GM18505 (cell line): Measurements from ENCODE around the gene MTRFR.
"Not testable (repeated sequence)": the region's sequence is repeated elsewhere in the genome, so short reads cannot be mapped to it uniquely, and the experiment has no call there.

ENCODE experiments used
- ATAC-seq: cut with Tn5 transposase; IDR thresholded peaks from one replicate; pipeline ENCODE4 v1.9.1; 2021; ENCODE audit not compliant: unreplicated experiment
- POLR2A ChIP-seq: IDR thresholded peaks from 4 replicates; pipeline ENCODE4 v1.6.1; 2011; ENCODE audit warnings: borderline replicate concordance; ENCODE audit not compliant: insufficient read depth, insufficient read length; ENCODE audit errors: extremely low read depth

Gene MTRFR

DNA sequence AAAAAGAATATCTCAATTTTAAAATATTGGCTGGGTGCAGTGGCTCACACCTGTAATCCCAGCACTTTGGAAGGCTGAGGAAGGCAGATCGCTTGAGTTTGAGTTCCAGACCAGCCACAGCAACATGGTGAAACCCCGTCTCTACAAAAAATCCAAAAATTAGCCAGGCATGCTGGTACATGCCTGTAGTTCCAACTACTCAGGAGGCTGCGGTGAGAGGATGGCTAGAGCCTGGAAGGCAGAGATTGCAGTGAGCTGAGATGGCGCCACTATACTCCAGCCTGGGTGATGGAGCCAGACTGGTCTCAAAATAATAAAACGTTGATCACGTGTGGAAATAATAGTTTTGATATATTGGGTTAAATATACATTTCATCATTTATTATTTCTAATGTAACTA is 5.7 kb downstream of the MTRFR start:
- ATAC-seq, result no peak
- TF ChIP-seq POLR2A, result no peak

DNA sequence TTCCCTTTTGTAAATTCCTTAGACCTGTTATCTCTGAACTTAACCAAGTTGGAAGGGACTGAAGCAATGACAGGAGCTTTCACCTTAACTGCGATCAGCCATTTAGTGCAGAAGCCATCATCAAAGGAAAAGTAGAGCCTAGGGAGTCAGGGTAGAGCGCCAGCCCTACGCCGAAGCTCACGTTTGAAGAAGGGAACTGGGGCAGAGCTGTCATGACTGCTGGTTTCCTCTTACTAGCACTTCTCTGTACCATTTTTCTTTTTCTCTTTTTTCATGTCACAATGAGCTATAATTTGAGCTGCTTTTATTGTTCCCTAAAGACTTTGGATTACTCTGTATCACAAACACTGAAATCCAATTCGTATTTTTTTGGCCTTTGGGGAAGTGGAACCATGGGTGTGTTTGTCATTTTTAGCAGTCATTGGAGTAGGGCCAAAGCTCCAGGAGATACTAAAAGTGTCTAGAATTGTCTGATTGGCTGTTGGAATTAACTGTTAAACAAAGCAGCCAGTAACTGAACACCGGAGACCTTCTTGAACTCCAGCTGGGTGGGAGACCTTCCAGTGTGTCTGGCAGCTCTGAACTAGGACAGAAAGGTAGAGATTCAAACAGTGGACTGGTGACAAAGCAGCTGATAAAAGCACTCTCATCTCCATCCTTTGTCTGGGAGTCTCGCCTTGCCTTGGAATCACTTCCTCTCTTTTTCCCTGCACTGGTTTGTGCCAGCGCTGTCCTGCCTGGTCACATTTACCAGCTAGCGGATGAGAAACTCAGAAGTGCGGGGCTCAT is 9.1 kb downstream of the MTRFR start:
- TF ChIP-seq POLR2A, result no peak
- ATAC-seq, result no peak

GRCh38 chr12:123243671-123244262 is 10.5 kb downstream of the MTRFR start:
- no peak for ATAC-seq
- no peak for TF ChIP-seq POLR2A

- no peak for ATAC-seq
Measured at GRCh38 chr12:123245678-123246077, 12.4 kb downstream of the MTRFR start.

DNA sequence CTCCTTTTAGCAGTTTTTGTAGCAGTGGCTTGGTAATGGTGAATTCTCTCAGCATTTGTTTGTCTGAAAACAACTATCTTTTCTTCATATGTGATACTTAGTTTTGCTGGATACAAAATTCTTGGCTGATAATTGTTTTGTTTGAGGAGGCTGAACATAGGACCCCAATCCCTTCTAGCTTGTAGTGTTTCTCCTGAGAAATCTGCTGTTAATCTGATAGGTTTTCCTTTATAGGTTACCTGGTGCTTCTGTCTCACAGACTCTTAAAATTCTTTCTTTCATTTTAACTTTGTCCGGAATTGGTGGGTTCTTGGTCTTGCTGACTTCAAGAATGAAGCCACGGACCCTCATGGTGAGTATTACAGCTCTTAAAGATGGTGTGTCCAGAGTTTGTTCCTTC is 14.9 kb downstream of the MTRFR start:
- ATAC-seq, result not testable (repeated sequence)

More at GRCh38 chr12:123245678-123246077, 12.4 kb downstream of the MTRFR start:
- TF ChIP-seq POLR2A, result no peak

GRCh38 chr12:123248996-123249741 is 15.9 kb downstream of the MTRFR start:
- not testable (repeated sequence) for ATAC-seq

- ATAC-seq, result no peak
- no peak for TF ChIP-seq POLR2A
Measured at GRCh38 chr12:123250471-123251383, 17.5 kb downstream of the MTRFR start.

GRCh38 chr12:123251403-123252076 is 18.3 kb downstream of the MTRFR start:
- no peak for ATAC-seq
- no peak for TF ChIP-seq POLR2A

DNA sequence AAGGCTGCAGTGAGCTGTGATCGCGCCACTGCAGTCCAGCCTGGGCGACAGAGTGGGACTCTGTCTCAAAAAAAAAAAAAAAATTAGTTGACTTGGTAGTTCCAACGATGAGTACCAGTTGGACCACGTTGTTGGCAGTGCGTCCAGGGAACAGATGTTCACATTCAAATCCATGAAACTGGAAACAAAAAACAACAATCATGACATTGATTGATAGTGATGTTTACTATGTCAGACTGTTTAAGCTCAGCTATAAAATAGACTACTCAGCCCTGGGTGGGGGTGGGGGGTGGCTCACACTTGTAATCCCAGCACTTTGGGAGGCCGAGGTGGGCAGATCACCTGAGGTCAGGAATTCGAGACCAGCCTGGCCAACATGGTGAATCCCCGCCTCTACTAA is 19.1 kb downstream of the MTRFR start:
- not testable (repeated sequence) for ATAC-seq

DNA sequence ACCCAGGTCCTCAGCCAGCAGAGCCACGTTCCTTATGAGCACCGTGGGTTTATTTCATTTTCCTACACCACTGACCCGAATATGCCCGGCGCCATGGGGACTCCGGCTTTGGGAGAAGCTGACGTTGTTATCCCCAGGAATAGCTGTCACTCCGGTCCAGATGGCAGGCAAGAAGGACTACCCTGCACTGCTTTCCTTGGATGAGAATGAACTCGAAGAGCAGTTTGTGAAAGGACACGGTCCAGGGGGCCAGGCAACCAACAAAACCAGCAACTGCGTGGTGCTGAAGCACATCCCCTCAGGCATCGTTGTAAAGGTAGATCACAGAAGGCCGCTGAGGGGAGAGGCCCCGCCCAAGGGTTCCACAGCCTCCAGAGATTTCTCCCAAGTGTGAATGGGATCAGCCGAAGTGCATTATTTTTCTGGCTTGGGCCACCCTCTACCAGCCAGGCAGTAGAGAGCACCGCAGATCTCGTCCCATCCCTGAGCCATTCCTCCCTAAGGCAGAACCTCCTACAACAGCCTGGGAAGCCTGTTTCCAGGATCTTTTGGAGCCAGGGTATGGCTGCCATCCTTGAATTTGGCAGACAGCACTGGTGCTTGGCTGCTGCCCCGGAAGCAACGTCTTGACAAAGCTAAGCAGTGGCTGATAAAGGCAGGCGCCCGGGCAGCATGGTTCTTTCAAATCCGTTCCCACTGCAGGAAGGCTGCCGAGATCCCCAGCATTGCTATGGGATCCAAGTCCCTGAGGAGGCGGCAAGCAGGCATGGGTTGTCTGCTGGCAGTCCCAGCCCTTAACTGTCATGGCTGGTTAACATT is 20.6 kb downstream of the MTRFR start:
- TF ChIP-seq POLR2A, result no peak
- ATAC-seq, result no peak

DNA sequence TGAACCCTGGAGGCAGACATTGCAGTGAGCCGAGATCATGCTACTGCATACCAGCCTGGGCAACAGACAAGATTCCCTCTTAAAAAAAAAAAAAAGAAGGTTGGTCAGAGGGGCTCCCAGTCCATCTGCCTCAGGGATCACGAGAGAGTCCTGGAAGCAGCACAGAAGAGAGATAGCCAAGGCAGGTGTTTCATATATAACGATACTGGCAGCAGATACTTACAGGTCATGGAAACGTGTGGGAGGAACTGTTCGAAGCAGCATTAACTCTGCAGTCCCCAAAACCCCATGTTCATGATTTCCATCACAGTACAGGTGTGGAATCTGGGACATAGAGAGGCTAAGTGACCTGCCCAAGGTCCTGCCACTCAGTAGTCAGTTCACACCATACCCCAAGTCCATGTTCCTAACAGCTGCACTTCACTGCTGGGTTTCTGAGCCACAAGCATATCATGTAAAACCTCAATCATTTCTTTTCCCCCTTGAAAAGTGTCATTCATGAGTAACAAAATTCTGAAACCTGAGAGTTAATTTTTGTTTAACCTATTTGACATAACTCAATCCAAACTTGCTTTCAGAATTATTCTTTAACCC is 21.7 kb downstream of the MTRFR start:
- no peak for TF ChIP-seq POLR2A
- no peak for ATAC-seq

DNA sequence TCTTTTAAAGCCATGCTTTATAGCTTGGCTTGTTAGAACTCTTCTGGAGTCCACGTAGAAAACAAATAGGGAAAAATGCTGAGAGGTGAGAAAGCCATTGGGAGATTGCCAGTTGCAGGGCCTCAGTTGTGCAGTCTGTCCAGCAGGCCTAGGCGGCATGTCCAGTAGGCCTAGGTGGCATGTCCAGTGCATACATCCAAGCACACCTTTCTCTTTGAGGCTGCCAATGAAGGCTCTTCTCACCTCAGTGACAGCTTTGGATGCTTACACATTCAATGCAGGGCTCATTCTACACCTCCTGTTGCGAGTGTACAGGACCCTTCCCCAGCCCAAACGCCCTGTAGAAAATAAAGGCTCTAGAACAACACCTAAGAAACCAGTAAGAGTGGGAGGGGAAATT is 25.4 kb downstream of the MTRFR start:
- TF ChIP-seq POLR2A, result no peak
- no peak for ATAC-seq
